Measurements from ENCODE around the gene FAIM2. TPM values are rescaled to one million over a fixed set of nuclear protein-coding genes. Genes with fewer than 3 reads are reported as not detected.
"Not testable (repeated sequence)": the region's sequence is repeated elsewhere in the genome, so short reads cannot be mapped to it uniquely, and the experiment has no call there.

FAIM2 gene
- total and polyA plus RNA-seq, 9 donors, result 3.6 to 16.1 (median 8.2) TPM

DNA sequence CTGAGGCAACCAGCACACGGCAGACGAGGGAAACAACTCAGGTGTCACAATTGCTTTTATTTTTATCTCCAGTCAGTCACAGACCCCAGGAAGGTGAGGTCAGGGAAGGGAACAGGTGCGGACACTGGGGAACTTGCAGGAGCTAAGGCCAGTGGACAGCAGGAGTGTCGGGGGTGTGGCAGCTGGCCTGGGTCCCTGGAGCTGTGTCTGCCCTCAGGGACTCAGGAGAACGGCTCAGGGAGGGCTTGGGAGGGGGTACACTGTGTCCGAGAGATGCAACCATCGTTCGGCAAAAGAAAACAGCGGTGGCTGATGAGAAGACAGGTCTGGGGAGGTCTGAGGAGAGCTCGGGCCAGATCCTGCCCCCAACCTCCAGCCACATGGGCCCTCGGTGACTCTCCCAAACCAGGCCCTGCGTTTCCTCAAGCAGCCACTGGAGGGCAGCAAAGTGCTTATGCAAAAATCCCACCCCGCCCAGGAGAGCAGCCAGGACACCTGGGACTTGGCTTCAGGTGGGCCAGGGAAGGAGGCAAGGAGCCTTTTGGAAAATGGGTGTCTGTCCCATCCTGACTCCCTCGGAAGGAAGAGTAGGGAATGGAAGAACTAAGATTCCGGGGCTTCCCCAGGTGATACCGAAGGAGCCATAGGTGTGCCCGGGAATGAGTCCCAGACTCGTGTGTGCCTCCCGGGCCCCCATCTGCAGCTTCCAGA, 36.7 kb downstream of the FAIM2 start:
- WGBS (ENCODE audit: insufficient coverage), result 34% methylated on average over 8 of the region's 19 CpGs
- DNase-seq, result peak; percentile 82
- no peak overlapping the region for H3K4me3 ChIP-seq (ENCODE audit: low read length)
- H3K27ac ChIP-seq (ENCODE audit: low read length), result no peak overlapping the region
- no peaks in the 10 kb centered on the region for H3K36me3 ChIP-seq (ENCODE audit: control insufficient read depth, insufficient read depth, low read length)
- H3K9me3 ChIP-seq (replicated peaks; ENCODE audit: control insufficient read depth, low read depth, low read length), result no peaks in the 10 kb centered on the region
- H3K27me3 ChIP-seq (ENCODE audit: control insufficient read depth, insufficient read depth, low read length), result peaks cover 2% of the 10 kb centered on the region
- H3K4me1 ChIP-seq (ENCODE audit: control insufficient read depth, insufficient read depth, low read length), result peaks cover 60% of the 10 kb centered on the region

DNA sequence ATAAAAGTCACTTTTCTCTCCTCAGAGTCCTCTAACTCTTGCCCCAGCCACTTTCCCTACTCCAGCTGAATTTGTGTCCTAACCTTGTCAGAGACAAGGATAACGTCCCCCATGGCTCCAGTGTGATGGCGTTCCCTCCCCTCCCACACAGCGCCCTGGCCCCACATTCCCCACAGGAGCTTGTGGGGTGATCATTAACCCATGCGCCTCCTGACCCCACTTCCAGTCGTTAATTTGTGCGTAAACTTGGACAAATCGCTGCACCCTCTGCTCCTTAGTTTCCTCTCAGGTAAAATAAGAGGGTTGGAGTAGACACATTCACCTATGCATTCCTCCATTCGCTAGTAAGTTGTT, 37.9 kb downstream of the FAIM2 start:
- Histone ChIP-seq H3K4me1 (ENCODE audit: control insufficient read depth, insufficient read depth, low read length) (peaks cover 51% of the 10 kb centered on the region), H3K9me3 (replicated peaks; ENCODE audit: control insufficient read depth, low read depth, low read length) (no peaks in the 10 kb centered on the region), H3K36me3 (ENCODE audit: control insufficient read depth, insufficient read depth, low read length) (no peaks in the 10 kb centered on the region), H3K27me3 (ENCODE audit: control insufficient read depth, insufficient read depth, low read length) (peaks cover 2% of the 10 kb centered on the region), H3K4me3 (ENCODE audit: low read length) (no peak overlapping the region), H3K27ac (ENCODE audit: low read length) (no peak overlapping the region)
- 60% methylated on average over 3 of the region's 8 CpGs for WGBS (ENCODE audit: insufficient coverage)
- no peak for DNase-seq

- no peaks in the 10 kb centered on the region for H3K36me3 ChIP-seq (ENCODE audit: control insufficient read depth, insufficient read depth, low read length)
- H3K4me1 ChIP-seq (ENCODE audit: control insufficient read depth, insufficient read depth, low read length), result peaks cover 48% of the 10 kb centered on the region
- H3K27ac ChIP-seq (ENCODE audit: low read length), result no peak overlapping the region
- no peak overlapping the region for H3K4me3 ChIP-seq (ENCODE audit: low read length)
- DNase-seq, result no peak
- H3K9me3 ChIP-seq (replicated peaks; ENCODE audit: control insufficient read depth, low read depth, low read length), result no peaks in the 10 kb centered on the region
- WGBS (ENCODE audit: insufficient coverage), result 82% methylated on average over 11 of the region's 13 CpGs
- H3K27me3 ChIP-seq (ENCODE audit: control insufficient read depth, insufficient read depth, low read length), result peaks cover 2% of the 10 kb centered on the region
These were observed 38.5 kb downstream of the FAIM2 start for GRCh38 chr12:49865109-49865781.

- no peak overlapping the region for H3K27ac ChIP-seq (ENCODE audit: low read length)
- no peaks in the 10 kb centered on the region for H3K9me3 ChIP-seq (replicated peaks; ENCODE audit: control insufficient read depth, low read depth, low read length)
- peaks cover 44% of the 10 kb centered on the region for H3K4me1 ChIP-seq (ENCODE audit: control insufficient read depth, insufficient read depth, low read length)
- no peaks in the 10 kb centered on the region for H3K36me3 ChIP-seq (ENCODE audit: control insufficient read depth, insufficient read depth, low read length)
- 44% methylated on average over 2 of the region's 2 CpGs for WGBS (ENCODE audit: insufficient coverage)
- H3K27me3 ChIP-seq (ENCODE audit: control insufficient read depth, insufficient read depth, low read length), result peaks cover 2% of the 10 kb centered on the region
- H3K4me3 ChIP-seq (ENCODE audit: low read length), result no peak overlapping the region
- DNase-seq, result no peak
These were observed 39.0 kb downstream of the FAIM2 start for GRCh38 chr12:49864798-49865090.

DNA sequence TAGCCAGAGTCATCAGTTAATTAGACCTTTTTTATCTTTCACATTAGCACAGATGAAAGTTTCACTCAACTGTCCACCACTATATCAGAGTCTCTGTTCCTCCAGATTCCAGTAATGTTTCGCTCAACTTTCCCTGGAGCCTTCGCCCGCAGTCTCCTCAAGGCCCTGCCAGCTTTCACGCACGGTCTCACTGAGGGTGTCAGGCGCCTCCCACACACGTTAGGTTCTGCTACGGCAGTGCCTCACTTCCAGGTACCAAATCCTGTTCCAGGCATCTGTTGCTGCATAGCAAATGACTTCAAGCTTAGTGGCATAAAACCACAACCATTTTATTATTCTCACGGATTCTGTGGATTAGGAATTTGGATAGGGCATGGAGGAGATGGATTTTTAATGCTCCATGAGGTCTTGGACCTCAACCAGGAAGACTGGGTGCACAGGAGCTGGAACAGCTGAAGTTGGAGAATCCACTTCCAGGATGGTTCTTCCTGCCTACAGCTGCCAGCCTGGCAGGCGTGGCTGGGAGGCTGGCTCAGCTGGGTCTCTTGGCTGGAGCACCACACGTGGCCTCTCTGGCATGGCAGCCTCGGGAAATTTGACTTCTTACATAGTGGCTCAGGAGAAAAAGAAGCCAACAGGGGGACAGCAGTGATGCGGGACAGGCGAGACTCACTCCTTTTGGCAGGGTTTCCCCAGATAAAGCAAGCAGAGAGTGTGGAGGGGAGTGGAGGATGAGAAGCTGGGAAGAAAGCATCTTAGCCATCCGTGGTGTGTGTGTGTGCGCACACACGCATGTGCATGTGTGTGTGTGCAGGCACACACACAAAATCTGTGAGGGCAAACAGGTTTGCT, 39.5 kb downstream of the FAIM2 start:
- H3K36me3 ChIP-seq (ENCODE audit: control insufficient read depth, insufficient read depth, low read length), result no peaks in the 10 kb centered on the region
- peak; percentile 75 for DNase-seq

GRCh38 chr12:49860921-49861320, 42.8 kb downstream of the FAIM2 start:
- not testable (repeated sequence) for H3K36me3 ChIP-seq (ENCODE audit: control insufficient read depth, insufficient read depth, low read length); DNase-seq; H3K4me3 ChIP-seq (ENCODE audit: low read length); H3K27ac ChIP-seq (ENCODE audit: low read length); H3K27me3 ChIP-seq (ENCODE audit: control insufficient read depth, insufficient read depth, low read length); H3K9me3 ChIP-seq (replicated peaks; ENCODE audit: control insufficient read depth, low read depth, low read length)
- 88% methylated on average over 17 of the region's 31 CpGs for WGBS (ENCODE audit: insufficient coverage)
- H3K4me1 ChIP-seq (ENCODE audit: control insufficient read depth, insufficient read depth, low read length), result peaks cover 13% of the 10 kb centered on the region

More for the DNA sequence above, 39.5 kb downstream of the FAIM2 start:
- H3K27ac ChIP-seq (ENCODE audit: low read length), result peak overlapping the region; percentile 6
- peaks cover 2% of the 10 kb centered on the region for H3K27me3 ChIP-seq (ENCODE audit: control insufficient read depth, insufficient read depth, low read length)
- 55% methylated on average over 16 of the region's 17 CpGs for WGBS (ENCODE audit: insufficient coverage)
- no peak overlapping the region for H3K4me3 ChIP-seq (ENCODE audit: low read length)
- peaks cover 38% of the 10 kb centered on the region for H3K4me1 ChIP-seq (ENCODE audit: control insufficient read depth, insufficient read depth, low read length)
- no peaks in the 10 kb centered on the region for H3K9me3 ChIP-seq (replicated peaks; ENCODE audit: control insufficient read depth, low read depth, low read length)

DNA sequence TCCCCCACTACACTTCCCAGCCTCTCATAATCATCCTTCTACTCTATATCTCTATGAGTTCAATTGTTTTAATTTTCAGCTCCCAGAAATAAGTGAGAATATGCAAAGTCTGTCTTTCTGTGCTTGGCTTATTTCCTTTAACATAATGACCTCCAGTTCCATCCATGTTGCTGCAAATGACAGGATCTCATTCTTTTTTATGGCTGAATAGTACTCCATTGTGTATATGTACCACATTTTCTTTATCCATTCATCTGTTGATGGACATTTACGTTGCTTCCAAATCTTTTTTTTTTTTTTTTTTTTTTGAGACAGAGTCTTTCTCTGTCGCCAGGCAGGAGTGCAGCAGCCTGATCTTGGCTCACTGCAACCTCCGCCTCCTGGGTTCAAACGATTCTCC, 47.8 kb downstream of the FAIM2 start:
- WGBS (ENCODE audit: insufficient coverage), result 88% methylated on average over 4 of the region's 4 CpGs
- H3K9me3 ChIP-seq (replicated peaks; ENCODE audit: control insufficient read depth, low read depth, low read length); H3K27ac ChIP-seq (ENCODE audit: low read length); DNase-seq; H3K4me3 ChIP-seq (ENCODE audit: low read length); H3K36me3 ChIP-seq (ENCODE audit: control insufficient read depth, insufficient read depth, low read length); H3K4me1 ChIP-seq (ENCODE audit: control insufficient read depth, insufficient read depth, low read length); H3K27me3 ChIP-seq (ENCODE audit: control insufficient read depth, insufficient read depth, low read length): not testable (repeated sequence)

DNA sequence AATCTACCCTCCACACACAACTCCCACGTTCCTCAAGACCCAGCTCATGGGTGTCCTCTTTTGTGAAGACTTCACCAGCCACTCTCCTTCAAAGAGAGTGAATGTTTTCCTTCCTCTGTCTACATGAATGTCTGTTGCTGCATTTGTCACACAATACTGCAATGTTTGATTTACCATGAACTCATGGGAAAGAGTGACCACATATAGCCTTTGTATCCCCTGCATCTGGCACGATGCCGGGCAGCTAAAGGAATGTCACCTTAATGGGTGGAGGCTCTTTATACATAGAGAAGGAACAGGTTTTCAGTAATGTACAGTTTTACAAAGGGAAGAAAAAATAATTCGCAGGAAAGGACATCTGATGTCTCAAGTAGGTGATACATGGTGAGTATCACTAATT, 48.7 kb downstream of the FAIM2 start:
- 67% methylated on average over 1 of the region's 4 CpGs for WGBS (ENCODE audit: insufficient coverage)
- no peak overlapping the region for H3K27ac ChIP-seq (ENCODE audit: low read length)
- H3K27me3 ChIP-seq (ENCODE audit: control insufficient read depth, insufficient read depth, low read length), result peaks cover 4% of the 10 kb centered on the region
- no peak for DNase-seq
- no peaks in the 10 kb centered on the region for H3K9me3 ChIP-seq (replicated peaks; ENCODE audit: control insufficient read depth, low read depth, low read length)
- H3K4me1 ChIP-seq (ENCODE audit: control insufficient read depth, insufficient read depth, low read length), result no peaks in the 10 kb centered on the region
- no peaks in the 10 kb centered on the region for H3K36me3 ChIP-seq (ENCODE audit: control insufficient read depth, insufficient read depth, low read length)
- H3K4me3 ChIP-seq (ENCODE audit: low read length), result no peak overlapping the region

DNA sequence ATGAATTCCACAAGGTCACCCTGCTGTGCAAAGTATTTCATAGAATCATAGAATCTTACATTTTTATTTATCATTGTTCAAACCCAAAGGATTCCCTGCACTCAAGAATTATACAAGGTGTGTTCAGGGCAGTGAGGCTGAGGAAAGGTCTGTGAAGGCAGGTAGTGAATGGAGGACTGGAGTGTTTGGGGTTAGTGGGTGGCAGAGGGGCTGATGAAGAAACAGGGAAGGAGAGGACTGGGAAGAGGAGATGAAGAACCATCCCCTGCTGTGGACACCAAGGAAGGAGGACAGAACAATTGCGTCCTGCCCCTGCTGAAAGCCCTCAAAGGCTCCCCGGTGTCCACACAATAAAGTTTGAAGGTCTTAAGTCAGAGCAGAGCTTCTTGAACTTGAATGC, 50.0 kb downstream of the FAIM2 start:
- no peaks in the 10 kb centered on the region for H3K36me3 ChIP-seq (ENCODE audit: control insufficient read depth, insufficient read depth, low read length)
- DNase-seq, result no peak
- H3K4me3 ChIP-seq (ENCODE audit: low read length), result no peak overlapping the region
- no peaks in the 10 kb centered on the region for H3K9me3 ChIP-seq (replicated peaks; ENCODE audit: control insufficient read depth, low read depth, low read length)
- no peak overlapping the region for H3K27ac ChIP-seq (ENCODE audit: low read length)
- H3K27me3 ChIP-seq (ENCODE audit: control insufficient read depth, insufficient read depth, low read length), result peaks cover 6% of the 10 kb centered on the region
- WGBS (ENCODE audit: insufficient coverage), result 68% methylated on average over 2 of the region's 2 CpGs
- no peaks in the 10 kb centered on the region for H3K4me1 ChIP-seq (ENCODE audit: control insufficient read depth, insufficient read depth, low read length)

- H3K4me1 ChIP-seq (ENCODE audit: control insufficient read depth, insufficient read depth, low read length), result peaks cover 3% of the 10 kb centered on the region
- no peak overlapping the region for H3K27ac ChIP-seq (ENCODE audit: low read length)
- no peak for DNase-seq
- H3K27me3 ChIP-seq (ENCODE audit: control insufficient read depth, insufficient read depth, low read length), result peaks cover 9% of the 10 kb centered on the region
- H3K9me3 ChIP-seq (replicated peaks; ENCODE audit: control insufficient read depth, low read depth, low read length), result no peaks in the 10 kb centered on the region
- WGBS (ENCODE audit: insufficient coverage), result 60% methylated on average over 1 of the region's 2 CpGs
- no peaks in the 10 kb centered on the region for H3K36me3 ChIP-seq (ENCODE audit: control insufficient read depth, insufficient read depth, low read length)
- H3K4me3 ChIP-seq (ENCODE audit: low read length), result no peak overlapping the region
These were observed 56.5 kb downstream of the FAIM2 start for GRCh38 chr12:49847161-49847560.

All from muscle of leg (tissue), 11 donors.